ENCODE measurements around the gene MFN1. TPM values are rescaled to one million over a fixed set of nuclear protein-coding genes. Genes with fewer than 3 reads are reported as not detected.
"Not testable (repeated sequence)": the region's sequence is repeated elsewhere in the genome, so short reads cannot be mapped to it uniquely, and the experiment has no call there.

MFN1 gene
- 10 to 100 TPM; 53.6 to 70.8 (median 67.5) TPM for polyA plus RNA-seq (ENCODE audit: insufficient read length in 4 of 4)

DNA sequence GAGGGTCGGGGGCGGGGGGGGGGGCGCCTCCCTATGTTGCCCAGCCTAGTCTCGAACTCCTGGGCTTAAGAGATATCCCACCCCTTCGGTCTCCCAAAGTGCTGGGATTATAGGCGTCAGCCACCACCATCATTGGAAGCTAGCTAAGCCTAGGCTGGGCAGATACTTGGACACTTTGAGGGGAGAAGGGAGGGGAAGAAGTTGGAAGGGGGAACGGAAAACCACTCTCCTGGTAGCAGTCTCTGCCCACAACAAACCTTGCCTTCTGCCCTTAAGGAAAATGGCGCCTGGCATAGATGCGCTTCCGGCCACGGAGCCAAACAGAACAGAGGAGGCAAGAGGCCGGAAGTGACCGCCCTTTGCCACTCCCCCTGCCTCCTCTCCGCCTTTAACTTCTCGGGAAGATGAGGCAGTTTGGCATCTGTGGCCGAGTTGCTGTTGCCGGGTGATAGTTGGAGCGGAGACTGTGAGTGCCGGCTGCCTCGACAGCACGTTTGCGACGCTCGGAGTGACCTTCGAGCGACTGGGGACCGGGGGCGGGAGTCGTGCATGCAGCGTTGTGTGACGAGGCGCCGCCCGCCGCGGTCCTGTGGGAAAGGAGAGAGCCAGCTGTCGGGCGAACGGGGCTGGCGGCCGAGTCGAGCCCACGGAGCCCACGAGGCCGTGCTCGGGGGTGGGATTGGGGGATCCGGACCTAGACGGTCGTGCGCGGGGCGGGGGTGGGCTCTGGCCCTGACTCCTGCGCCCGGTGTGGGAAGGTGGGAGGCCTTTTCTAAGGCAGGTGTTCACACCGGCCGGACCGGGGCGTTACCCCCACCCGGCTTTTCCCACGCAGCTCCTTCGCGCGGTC is at the start of gene MFN1:
TSS of gene MFN1 (plus strand) at position 365 of the 850 bp plus-strand sequence. CDS start 1,143 bp downstream, outside the sequence.
- DNase-seq (ENCODE audit: low read depth in 4 of 4, low spot score in 3 of 4): peak; percentile 86 to 94 (median 94)

GRCh38 chr3:179297971-179298725 is 49.4 kb upstream of the MFN1 start:
- no peak for DNase-seq (ENCODE audit: low read depth in 4 of 4, low spot score in 3 of 4)

GRCh38 chr3:179299316-179299715 is 48.2 kb upstream of the MFN1 start:
- DNase-seq (ENCODE audit: low read depth in 4 of 4, low spot score in 3 of 4): no peak

DNA sequence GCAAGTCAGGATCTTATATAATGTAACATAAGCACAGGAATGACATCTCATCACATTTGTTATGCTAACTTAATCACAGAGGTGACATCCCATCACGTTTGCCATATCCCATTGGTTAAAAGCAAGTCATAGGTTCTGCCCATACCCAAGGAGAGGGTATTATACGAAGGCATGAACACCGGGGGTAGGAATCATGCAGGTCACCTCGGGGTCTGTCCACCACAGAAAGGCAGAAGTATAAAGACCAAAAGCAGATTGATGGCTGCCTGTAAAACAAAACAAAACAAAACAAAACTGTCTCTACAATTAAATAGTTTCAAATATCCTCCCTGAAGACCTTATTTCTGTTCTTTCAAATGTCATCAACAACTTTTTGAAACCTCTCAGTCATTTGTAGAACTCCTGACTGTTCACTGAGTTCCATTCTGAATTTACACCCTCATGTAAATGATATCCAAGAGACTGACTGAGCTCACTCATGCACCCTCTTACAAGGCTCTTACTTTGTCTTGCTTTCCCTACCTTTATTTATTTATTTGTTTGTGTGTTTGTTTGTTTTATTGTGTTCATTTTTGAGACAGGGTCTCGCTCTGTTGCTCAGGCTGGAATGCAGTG is 47.4 kb upstream of the MFN1 start:
- no peak for DNase-seq (ENCODE audit: low read depth in 4 of 4, low spot score in 3 of 4)

- DNase-seq (ENCODE audit: low read depth in 4 of 4, low spot score in 3 of 4): no peak
These were observed 45.9 kb upstream of the MFN1 start for GRCh38 chr3:179301645-179302044.

DNA sequence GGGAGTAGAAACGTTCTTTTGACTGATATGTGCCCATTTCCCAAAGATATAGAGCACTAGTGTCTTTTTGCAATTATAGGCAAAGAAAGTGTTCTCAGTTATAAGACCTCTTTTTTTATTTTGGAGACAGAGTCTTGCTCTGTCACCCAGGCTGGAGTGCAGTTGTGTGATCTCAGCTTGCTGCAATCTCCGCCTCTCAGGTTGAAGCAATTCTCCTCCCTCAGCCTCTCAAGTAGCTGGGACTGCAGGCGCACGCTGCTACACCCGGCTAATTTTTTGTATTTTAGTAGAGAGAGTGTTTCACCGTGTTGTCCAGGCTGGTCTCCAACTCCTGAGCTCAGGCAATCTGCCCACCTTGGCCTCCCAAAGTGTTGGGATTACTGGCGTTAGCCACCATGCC is 45.4 kb upstream of the MFN1 start:
- no peak for DNase-seq (ENCODE audit: low read depth in 4 of 4, low spot score in 3 of 4)

GRCh38 chr3:179304605-179305004 is 42.9 kb upstream of the MFN1 start:
- no peak for DNase-seq (ENCODE audit: low read depth in 4 of 4, low spot score in 3 of 4)

DNA sequence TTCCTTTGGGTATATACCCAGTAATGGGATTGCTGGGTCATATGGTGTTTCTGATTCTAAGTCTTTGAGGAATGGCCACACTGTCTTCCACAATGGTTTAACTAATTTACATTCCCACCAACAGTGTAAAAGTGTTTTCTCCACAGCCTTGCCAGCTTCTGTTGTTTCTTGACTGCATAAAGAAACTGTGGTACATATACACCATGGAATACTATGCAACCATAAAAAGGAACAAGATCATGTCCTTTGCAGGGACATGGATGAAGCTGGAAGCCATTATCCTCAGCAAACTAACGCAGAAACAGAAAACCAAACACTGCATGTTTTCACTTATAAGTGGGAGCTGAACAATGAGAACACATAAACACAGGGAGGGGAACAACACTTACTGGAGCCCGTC is 40.1 kb upstream of the MFN1 start:
- DNase-seq (ENCODE audit: low read depth in 4 of 4, low spot score in 3 of 4): not testable (repeated sequence)

GRCh38 chr3:179308001-179308400 is 39.5 kb upstream of the MFN1 start:
- no peak for DNase-seq (ENCODE audit: low read depth in 4 of 4, low spot score in 3 of 4)

GRCh38 chr3:179309225-179310078 is 38.1 kb upstream of the MFN1 start:
- no peak for DNase-seq (ENCODE audit: low read depth in 4 of 4, low spot score in 3 of 4)

DNA sequence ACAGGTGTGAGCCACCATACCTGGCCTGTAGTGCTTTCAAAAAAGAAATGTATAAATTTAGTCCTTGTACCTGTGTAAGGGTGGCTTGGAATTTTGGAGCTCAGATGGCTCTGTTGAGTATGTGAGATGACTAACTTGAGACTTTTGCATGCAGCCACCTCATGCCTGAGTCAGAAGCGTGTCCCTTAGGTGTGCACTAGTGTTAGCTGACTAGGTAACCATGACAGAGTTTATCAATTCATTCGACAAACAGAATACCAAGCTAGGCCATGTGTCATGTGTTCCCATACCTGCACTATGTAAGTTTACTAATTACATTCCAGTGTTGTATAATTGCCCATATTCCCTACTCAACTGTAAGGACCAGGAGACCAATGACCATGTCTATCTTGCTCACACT is 28.6 kb upstream of the MFN1 start:
- no peak for DNase-seq (ENCODE audit: low read depth in 4 of 4, low spot score in 3 of 4)

DNA sequence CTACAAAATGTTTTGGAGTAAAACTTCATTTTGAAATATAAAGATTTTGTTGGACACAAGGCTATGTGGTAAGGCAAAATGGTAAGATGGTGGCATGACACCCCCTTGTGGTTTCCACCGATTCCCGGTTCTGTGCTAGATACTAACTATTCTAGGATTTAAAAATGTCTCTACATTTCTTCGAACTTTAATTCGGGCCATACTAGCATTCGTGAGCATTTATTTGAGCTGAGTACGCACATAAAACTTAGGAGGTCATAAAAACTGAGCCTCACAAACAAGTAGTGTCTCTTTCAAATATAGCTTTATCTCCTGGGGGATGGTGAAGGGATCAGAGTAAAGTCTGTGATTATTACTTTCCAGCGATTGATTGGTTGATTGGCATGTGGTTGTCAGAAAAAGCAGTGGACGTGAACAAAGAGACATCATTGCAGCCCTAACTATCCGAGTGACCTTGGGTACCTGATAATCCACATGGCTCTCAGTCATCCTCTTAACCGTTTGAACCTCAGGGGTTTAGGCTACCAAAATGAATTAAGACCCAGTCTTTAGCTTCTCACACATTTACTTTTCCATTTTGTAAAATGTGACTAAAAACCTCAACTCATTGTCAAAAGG is 25.7 kb upstream of the MFN1 start:
- DNase-seq (ENCODE audit: low read depth in 4 of 4, low spot score in 3 of 4): peak; percentile 6 to 39 (median 24)

- DNase-seq (ENCODE audit: low read depth in 4 of 4, low spot score in 3 of 4): peak; percentile 78 to 84 (median 82)
These were observed 25.0 kb upstream of the MFN1 start, which contains the start of gene ZNF639 for GRCh38 chr3:179322286-179323196. TSS of gene ZNF639 (plus strand) at chr3:179323031. CDS start at chr3:179328294, 5,263 bp downstream.

DNA sequence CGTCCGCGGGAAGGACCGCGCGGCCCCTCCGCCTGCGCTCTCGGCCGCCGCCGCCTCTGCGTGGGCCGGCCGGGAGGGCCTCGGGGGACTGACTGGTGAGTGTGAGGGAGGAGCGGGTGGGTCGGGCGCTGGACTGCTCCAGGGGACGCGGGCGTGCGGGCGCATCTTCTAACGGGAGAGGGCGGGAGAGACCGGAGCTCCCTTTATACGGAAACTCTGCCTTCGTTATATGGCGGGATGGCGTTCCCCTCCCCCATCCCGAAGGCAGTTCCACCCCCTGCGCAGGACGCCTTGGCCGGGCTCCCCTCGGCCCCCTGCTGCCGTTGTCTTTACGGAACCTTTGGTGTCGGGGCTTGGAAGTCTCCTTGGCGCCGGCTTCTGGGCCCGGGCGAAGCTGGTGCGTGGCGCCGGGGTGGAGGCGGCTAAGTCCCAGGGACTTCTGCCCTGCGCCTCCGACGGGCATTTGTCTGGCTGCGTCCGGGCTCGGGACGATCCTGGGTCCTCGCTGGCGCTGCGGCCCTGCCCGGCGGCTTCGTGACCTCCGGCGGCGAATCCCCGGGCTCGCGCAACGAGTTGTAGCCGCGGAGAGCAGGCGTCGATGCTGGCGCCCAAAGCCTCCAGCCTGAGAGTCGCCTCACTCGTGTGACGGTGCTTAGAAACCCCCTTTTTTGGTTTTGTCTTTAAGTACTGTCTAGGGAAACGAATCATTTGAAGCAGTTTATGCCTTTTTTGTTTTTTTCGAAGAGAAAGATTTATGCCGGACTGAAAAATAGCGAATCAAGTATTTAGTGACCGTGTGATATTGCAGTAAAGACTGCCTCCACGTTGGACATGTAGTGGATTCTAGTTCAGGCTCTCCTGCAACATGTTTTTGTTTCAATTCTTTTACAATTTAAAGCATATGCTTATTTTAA is 24.1 kb upstream of the MFN1 start:
- peak in 3 of 4 donors; percentile 20 to 54 (median 45) for DNase-seq (ENCODE audit: low read depth in 4 of 4, low spot score in 3 of 4)

DNA sequence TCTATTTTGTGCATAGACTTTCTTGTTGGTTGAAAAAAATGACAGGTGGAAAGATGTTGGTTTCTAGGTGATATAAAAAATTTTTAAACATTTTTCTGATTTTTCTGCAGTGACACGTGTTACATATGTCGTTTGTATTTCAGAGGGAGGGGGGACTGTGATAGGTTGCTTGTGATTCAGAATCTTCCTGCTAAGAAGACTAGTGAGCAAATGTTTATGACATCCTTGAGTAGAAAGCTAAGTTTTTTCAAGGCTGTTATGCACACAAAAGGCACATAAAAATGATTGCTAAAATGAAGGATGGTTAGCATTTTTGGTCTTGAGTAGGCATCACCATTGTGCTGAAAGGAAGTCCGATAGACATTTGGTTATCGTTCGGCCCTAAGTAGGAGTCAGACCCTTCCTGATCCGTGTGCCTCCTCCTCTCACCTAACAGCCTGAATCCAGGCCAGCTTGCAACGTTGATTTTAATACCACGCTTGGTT is 23.2 kb upstream of the MFN1 start:
- peak in 2 of 4 donors; percentile 3 to 12 for DNase-seq (ENCODE audit: low read depth in 4 of 4, low spot score in 3 of 4)

GRCh38 chr3:179330438-179330837 is 17.1 kb upstream of the MFN1 start:
- DNase-seq (ENCODE audit: low read depth in 4 of 4, low spot score in 3 of 4): no peak

DNA sequence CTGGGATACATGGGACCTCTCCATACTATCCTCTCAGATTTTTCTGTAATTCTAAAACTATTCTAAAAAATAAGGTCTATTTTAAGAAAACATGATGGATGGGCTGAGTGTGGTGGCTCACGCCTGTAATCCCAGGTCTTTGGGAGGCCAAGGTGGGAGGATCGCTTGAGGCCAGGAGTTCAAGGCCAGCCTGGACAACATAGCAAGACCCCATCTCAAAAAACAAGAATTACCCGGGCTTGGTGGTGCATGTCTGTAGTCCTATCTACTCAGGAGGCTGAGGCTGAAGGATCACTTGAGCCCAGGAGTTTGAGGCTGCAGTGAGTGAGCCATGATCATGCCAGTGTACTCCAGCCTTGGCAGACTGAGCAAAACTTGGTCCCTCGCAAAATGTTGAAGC is 15.3 kb upstream of the MFN1 start:
- no peak for DNase-seq (ENCODE audit: low read depth in 4 of 4, low spot score in 3 of 4)
